Mesodermal cell (in vitro differentiated cells): ENCODE measurements around the gene SBNO2.
"Not testable (repeated sequence)": the region's sequence is repeated elsewhere in the genome, so short reads cannot be mapped to it uniquely, and the experiment has no call there.

Experiments
- H3K27ac ChIP-seq: 2 replicates; pipeline ENCODE4 v1.7.0; 2013; ENCODE audit warnings: mild to moderate bottlenecking, low read depth, low read length, moderate library complexity; ENCODE audit not compliant: severe bottlenecking
- H3K36me3 ChIP-seq: 2 replicates; pipeline ENCODE4 v1.7.1; 2013; ENCODE audit warnings: mild to moderate bottlenecking, low read length, moderate library complexity; ENCODE audit not compliant: control insufficient read depth, insufficient read depth
- H3K4me1 ChIP-seq: one replicate; pipeline ENCODE4 v1.7.1; 2013; ENCODE audit warnings: mild to moderate bottlenecking, low read length; ENCODE audit not compliant: insufficient read depth, control insufficient read depth, poor library complexity, severe bottlenecking
- H3K4me3 ChIP-seq: 2 replicates; pipeline ENCODE4 v1.7.0; 2013; ENCODE audit warnings: low read length, control low read depth, mild to moderate bottlenecking; ENCODE audit not compliant: insufficient read depth, poor library complexity, severe bottlenecking; ENCODE audit errors: extremely low read depth
- H3K9me3 ChIP-seq: 2 replicates; pipeline ENCODE4 v1.7.1; 2013; ENCODE audit warnings: mild to moderate bottlenecking, low read length, moderate library complexity; ENCODE audit not compliant: control insufficient read depth
- WGBS, 2 experiments: methylation state at CpG; one replicate each; pipeline ENCODE4 v1.1.5; 2013; ENCODE audit warnings: missing lambda C conversion rate in 2 of 2; ENCODE audit not compliant: insufficient coverage in 2 of 2; 5-methylcytosine and 5-hydroxymethylcytosine counted together

Gene SBNO2

GRCh38 chr19:1130771-1131717, 43.0 kb downstream of the SBNO2 start:
- H3K36me3 ChIP-seq, result peaks cover 50% of the 10 kb centered on the region
- H3K27ac ChIP-seq, result peak overlapping the region; percentile 83
- WGBS, 2 experiments, result 90 to 91% methylated on average over 11 to 16 of the region's 22 CpGs
- H3K9me3 ChIP-seq, result no peaks in the 10 kb centered on the region
- peak overlapping the region; percentile 59 for H3K4me3 ChIP-seq
- peaks cover 13% of the 10 kb centered on the region for H3K4me1 ChIP-seq

GRCh38 chr19:1129535-1129934, 44.5 kb downstream of the SBNO2 start:
- H3K4me3 ChIP-seq, result no peak overlapping the region
- no peak overlapping the region for H3K27ac ChIP-seq
- no peaks in the 10 kb centered on the region for H3K9me3 ChIP-seq
- H3K36me3 ChIP-seq, result peaks cover 63% of the 10 kb centered on the region
- H3K4me1 ChIP-seq, result peaks cover 13% of the 10 kb centered on the region
- WGBS, 2 experiments, result 95 to 97% methylated on average over 16 to 17 of the region's 18 CpGs

GRCh38 chr19:1129084-1129483, 45.0 kb downstream of the SBNO2 start:
- H3K27ac ChIP-seq, H3K9me3 ChIP-seq, H3K4me3 ChIP-seq: not testable (repeated sequence)
- Histone ChIP-seq H3K36me3 (peaks cover 63% of the 10 kb centered on the region), H3K4me1 (peaks cover 13% of the 10 kb centered on the region)
- 93 to 95% methylated on average over 5 to 6 of the region's 7 CpGs for WGBS, 2 experiments

- no peak overlapping the region for H3K27ac ChIP-seq
- H3K36me3 ChIP-seq, result peaks cover 66% of the 10 kb centered on the region
- H3K4me3 ChIP-seq, result no peak overlapping the region
- WGBS, 2 experiments, result 94 to 98% methylated on average over 12 to 14 of the region's 17 CpGs
- peaks cover 14% of the 10 kb centered on the region for H3K4me1 ChIP-seq
- no peaks in the 10 kb centered on the region for H3K9me3 ChIP-seq
Observed at GRCh38 chr19:1128106-1128505, 46.0 kb downstream of the SBNO2 start.

GRCh38 chr19:1126984-1127760, 46.9 kb downstream of the SBNO2 start:
- peaks cover 6% of the 10 kb centered on the region for H3K4me1 ChIP-seq
- WGBS, 2 experiments, result 98% methylated on average over 25 to 32 of the region's 33 CpGs
- H3K36me3 ChIP-seq, result peaks cover 74% of the 10 kb centered on the region
- H3K4me3 ChIP-seq, result no peak overlapping the region
- H3K27ac ChIP-seq, result no peak overlapping the region
- no peaks in the 10 kb centered on the region for H3K9me3 ChIP-seq

GRCh38 chr19:1125601-1126467, 48.2 kb downstream of the SBNO2 start:
- Histone ChIP-seq H3K4me1 (peaks cover 3% of the 10 kb centered on the region), H3K4me3 (no peak overlapping the region), H3K9me3 (no peaks in the 10 kb centered on the region), H3K27ac (no peak overlapping the region), H3K36me3 (peaks cover 88% of the 10 kb centered on the region)
- WGBS, 2 experiments, result 93 to 97% methylated on average over 24 to 27 of the region's 33 CpGs

- Histone ChIP-seq H3K27ac (no peak overlapping the region), H3K4me1 (peaks cover 3% of the 10 kb centered on the region), H3K4me3 (no peak overlapping the region), H3K36me3 (peaks cover 94% of the 10 kb centered on the region), H3K9me3 (no peaks in the 10 kb centered on the region)
- WGBS, 2 experiments, result 95% methylated on average over 18 to 23 of the region's 23 CpGs
Observed at GRCh38 chr19:1123885-1124677, 50.0 kb downstream of the SBNO2 start.

GRCh38 chr19:1123381-1123780, 50.7 kb downstream of the SBNO2 start:
- H3K27ac ChIP-seq, result no peak overlapping the region
- no peak overlapping the region for H3K4me3 ChIP-seq
- H3K9me3 ChIP-seq, result no peaks in the 10 kb centered on the region
- H3K36me3 ChIP-seq, result peaks cover 96% of the 10 kb centered on the region
- 85 to 93% methylated on average over 19 to 20 of the region's 20 CpGs for WGBS, 2 experiments
- H3K4me1 ChIP-seq, result peaks cover 3% of the 10 kb centered on the region

GRCh38 chr19:1122972-1123363, 51.1 kb downstream of the SBNO2 start:
- WGBS, 2 experiments, result 44 to 57% methylated on average over 11 to 16 of the region's 21 CpGs
- peaks cover 96% of the 10 kb centered on the region for H3K36me3 ChIP-seq
- H3K4me1 ChIP-seq, result peaks cover 3% of the 10 kb centered on the region
- no peaks in the 10 kb centered on the region for H3K9me3 ChIP-seq
- no peak overlapping the region for H3K27ac ChIP-seq
- no peak overlapping the region for H3K4me3 ChIP-seq
